H9 (cell line): ENCODE results near the gene FIBP. TPM values are rescaled to one million over a fixed set of nuclear protein-coding genes. Genes with fewer than 3 reads are reported as not detected.
A peak's percentile ranks its signal among the peaks of the same experiment; 100 is the strongest.

Experiments
- DNase-seq: peaks from one replicate; pipeline ENCODE4 v3.0.0-alpha.2; 2017
- H2AFZ ChIP-seq: one replicate; pipeline ENCODE4 v1.6.1; 2013; ENCODE audit warnings: mild to moderate bottlenecking, low read length, control low read depth, moderate library complexity
- H2AK5ac ChIP-seq: 2 replicates; pipeline ENCODE4 v1.6.1; 2013; ENCODE audit warnings: low read length, control low read depth, mixed read lengths; ENCODE audit not compliant: insufficient read length
- H2BK120ac ChIP-seq: one replicate; pipeline ENCODE4 v1.6.1; 2013; ENCODE audit warnings: low read depth, mild to moderate bottlenecking, low read length, control low read depth, inconsistent platforms; ENCODE audit not compliant: poor library complexity, severe bottlenecking
- H2BK12ac ChIP-seq: 2 replicates; pipeline ENCODE4 v1.6.1; 2013; ENCODE audit warnings: low read length, control low read depth, mixed read lengths, low read depth; ENCODE audit not compliant: insufficient read length
- H2BK15ac ChIP-seq: 2 replicates; pipeline ENCODE4 v1.6.1; 2013; ENCODE audit warnings: low read depth, low read length, control low read depth
- H2BK20ac ChIP-seq: one replicate; pipeline ENCODE4 v1.6.1; 2013; ENCODE audit warnings: low read depth, mild to moderate bottlenecking, low read length, control low read depth, inconsistent platforms; ENCODE audit not compliant: poor library complexity, severe bottlenecking
- H2BK5ac ChIP-seq: 2 replicates; pipeline ENCODE4 v1.6.1; 2013; ENCODE audit warnings: low read length, control low read depth, mixed read lengths; ENCODE audit not compliant: insufficient read length
- H3K14ac ChIP-seq: 2 replicates; pipeline ENCODE4 v1.6.1; 2013; ENCODE audit warnings: low read length, control low read depth; ENCODE audit not compliant: insufficient read depth
- H3K18ac ChIP-seq: 2 replicates; pipeline ENCODE4 v1.6.1; 2013; ENCODE audit warnings: low read depth, mild to moderate bottlenecking, mixed read lengths, low read length, control low read depth; ENCODE audit not compliant: insufficient read length
- H3K23ac ChIP-seq: 2 replicates; pipeline ENCODE4 v1.6.1; 2013; ENCODE audit warnings: low read length, control low read depth, mixed read lengths, low read depth; ENCODE audit not compliant: insufficient read length
- H3K23me2 ChIP-seq: 2 replicates; pipeline ENCODE4 v1.6.1; 2013; ENCODE audit warnings: low read depth, mild to moderate bottlenecking, mixed read lengths, low read length, control low read depth; ENCODE audit not compliant: insufficient read length, poor library complexity, severe bottlenecking
- H3K27ac ChIP-seq: 2 replicates; pipeline ENCODE4 v1.5.1; 2013; ENCODE audit warnings: low read length, control low read depth, mixed read lengths, low read depth; ENCODE audit not compliant: insufficient read length
- H3K27me3 ChIP-seq: 2 replicates; pipeline ENCODE4 v1.6.1; 2013; ENCODE audit warnings: low read length, control low read depth, inconsistent platforms; ENCODE audit not compliant: insufficient read depth
- H3K4ac ChIP-seq: 2 replicates; pipeline ENCODE4 v1.6.1; 2013; ENCODE audit warnings: low read depth, mild to moderate bottlenecking, control low read depth, inconsistent platforms, low read length, moderate library complexity
- H3K4me1 ChIP-seq: 2 replicates; pipeline ENCODE4 v1.6.1; 2013; ENCODE audit warnings: low read length, control low read depth, inconsistent platforms; ENCODE audit not compliant: insufficient read depth
- H3K4me2 ChIP-seq: 2 replicates; pipeline ENCODE4 v1.6.1; 2013; ENCODE audit warnings: low read length, control low read depth, mixed read lengths; ENCODE audit not compliant: insufficient read length, insufficient read depth
- H3K56ac ChIP-seq: 2 replicates; pipeline ENCODE4 v1.6.1; 2013; ENCODE audit warnings: low read depth, mild to moderate bottlenecking, mixed read lengths, low read length, control low read depth; ENCODE audit not compliant: insufficient read length
- H3K79me1 ChIP-seq: 2 replicates; pipeline ENCODE4 v1.6.1; 2013; ENCODE audit warnings: low read depth, mild to moderate bottlenecking, moderate library complexity, low read length, control low read depth, inconsistent platforms; ENCODE audit not compliant: insufficient read depth, poor library complexity, severe bottlenecking
- H3K79me2 ChIP-seq: 2 replicates; pipeline ENCODE4 v1.6.1; 2013; ENCODE audit warnings: low read length, control low read depth, inconsistent platforms; ENCODE audit not compliant: insufficient read depth
- H3K9ac ChIP-seq: 2 replicates; pipeline ENCODE4 v1.6.1; 2013; ENCODE audit warnings: low read length, control low read depth, mixed read lengths; ENCODE audit not compliant: insufficient read length; ENCODE audit errors: extremely low read depth
- H3K9me3 ChIP-seq: one replicate; pipeline ENCODE4 v1.6.1; 2013; ENCODE audit warnings: low read depth, low read length, inconsistent platforms; ENCODE audit not compliant: control insufficient read depth
- H3T11ph ChIP-seq: one replicate; pipeline ENCODE4 v1.6.1; 2013; ENCODE audit warnings: mild to moderate bottlenecking, low read length, control low read depth, inconsistent platforms
- H4K20me1 ChIP-seq: one replicate; pipeline ENCODE4 v1.6.1; 2013; ENCODE audit not compliant: control insufficient read depth, insufficient read length, insufficient read depth
- H4K5ac ChIP-seq: 2 replicates; pipeline ENCODE4 v1.6.1; 2013; ENCODE audit warnings: low read depth, mild to moderate bottlenecking, mixed read lengths, low read length, control low read depth; ENCODE audit not compliant: insufficient read length
- H4K8ac ChIP-seq: replicated peaks from 2 replicates; pipeline ENCODE4 v1.6.1; 2013; ENCODE audit warnings: low read length, control low read depth, mixed read lengths, low read depth; ENCODE audit not compliant: insufficient read length
- H4K91ac ChIP-seq: 2 replicates; pipeline ENCODE4 v1.6.1; 2013; ENCODE audit warnings: low read depth, mild to moderate bottlenecking, moderate library complexity, mixed read lengths, low read length, control low read depth; ENCODE audit not compliant: insufficient read length
- H3K27ac Mint-ChIP-seq, 3 experiments: 2 replicates in 2 of 3; 3 replicates in 1 of 3; pipeline ENCODE4 v1.8.0; 2020 to 2021; ENCODE audit warnings: mixed read lengths in 3 of 3, mild to moderate bottlenecking in 1 of 3, moderate library complexity in 1 of 3
- H3K27me3 Mint-ChIP-seq: 2 replicates; pipeline ENCODE4 v1.8.0; 2021; ENCODE audit warnings: low read depth, mild to moderate bottlenecking, moderate library complexity, mixed read lengths
- H3K36me3 Mint-ChIP-seq, 3 experiments: 2 replicates in 2 of 3; 3 replicates in 1 of 3; pipeline ENCODE4 v1.8.0; 2020 to 2021; ENCODE audit warnings: low read depth in 3 of 3, mixed read lengths in 3 of 3; ENCODE audit not compliant: insufficient read depth in 1 of 3
- H3K4me1 Mint-ChIP-seq, 2 experiments: 2 replicates each; pipeline ENCODE4 v1.8.0; 2020; ENCODE audit warnings: mixed read lengths in 2 of 2
- H3K4me3 Mint-ChIP-seq, 2 experiments: 2 replicates in 1 of 2; 3 replicates in 1 of 2; pipeline ENCODE4 v1.8.0; 2020 to 2021; ENCODE audit warnings: mild to moderate bottlenecking in 2 of 2, mixed read lengths in 2 of 2, moderate library complexity in 1 of 2
- H3K9me3 Mint-ChIP-seq, 2 experiments: 2 replicates in 1 of 2; 3 replicates in 1 of 2; pipeline ENCODE4 v1.8.0; 2020; ENCODE audit warnings: mild to moderate bottlenecking in 2 of 2, mixed read lengths in 2 of 2, moderate library complexity in 1 of 2
- CTCF ChIP-seq: fragments of 200-600 bp; sonication (generic); conservative IDR thresholded peaks from 3 replicates; pipeline ENCODE4 v1.8.0; 2021; ENCODE audit warnings: antibody characterized with exemption, mild to moderate bottlenecking
- WGBS: extraction: QIAGEN DNeasy Blood & Tissue Kit; methylation state at CpG from one replicate; pipeline ENCODE4 v1.1.7; 2013; ENCODE audit warnings: missing lambda C conversion rate, low lambda C conversion rate, mixed read lengths; ENCODE audit not compliant: insufficient read length; ENCODE audit errors: extremely low coverage; 5-methylcytosine and 5-hydroxymethylcytosine counted together
- total RNA-seq: library from RNA; stranded (reverse); gene quantifications from 2 replicates; pipeline ENCODE4 v1.2.1, GENCODE V29; 2021

Gene FIBP
- total RNA-seq, 1 experiment from 2014 or later, result 87.0 TPM

- Histone ChIP-seq H3K14ac (no peak overlapping the region), H3K56ac (no peak overlapping the region), H4K8ac (no peak overlapping the region), H3K9ac (no peak overlapping the region), H3K27ac (no peak overlapping the region), H3K18ac (no peak overlapping the region), H2BK15ac (no peak overlapping the region), H3K9me3 (no peaks in the 10 kb centered on the region), H3K23me2 (peaks cover 11% of the 10 kb centered on the region), H4K5ac (no peak overlapping the region), H2AK5ac (no peak overlapping the region), H2BK5ac (no peak overlapping the region), H3K23ac (no peak overlapping the region), H3T11ph (no peak overlapping the region), H3K79me2 (no peaks in the 10 kb centered on the region), H2BK12ac (no peak overlapping the region), H3K4ac (no peak overlapping the region), H3K27me3 (no peaks in the 10 kb centered on the region), H2AFZ (no peak overlapping the region), H3K4me1 (no peaks in the 10 kb centered on the region), H3K79me1 (no peaks in the 10 kb centered on the region), H2BK120ac (no peak overlapping the region), H3K4me2 (peak overlapping the region; percentile 57), H2BK20ac (no peak overlapping the region), H4K91ac (no peak overlapping the region), H4K20me1 (no peaks in the 10 kb centered on the region)
- Mint-ChIP-seq H3K4me3 (peak overlapping the region; percentile 84 to 93), H3K4me1 (peaks cover 13 to 21% of the 10 kb centered on the region in 2 experiments), H3K9me3 (no peaks in the 10 kb centered on the region), H3K27ac (no peak overlapping the region), H3K27me3 (peaks cover under 1% of the 10 kb centered on the region; the same call in 1 of the 2 replicates), H3K36me3 (peaks cover 1 to 25% (median 23%) of the 10 kb centered on the region in 3 experiments; a peak in 6 of 7 replicates)
- TF ChIP-seq CTCF, result no peak
- DNase-seq, result no peak
- WGBS, result no CpG with 5 or more reads among the region's 15 CpGs
These were observed 32.1 kb upstream of the FIBP start for GRCh38 chr11:65920372-65920802.
